ENCODE data around the gene NAV3.

The NAV3 gene

GRCh38 chr12:77980782-77981181 is 150.1 kb downstream of the NAV3 start:
- H3K4me3 ChIP-seq (ENCODE audit: low read length) = no peak overlapping the region
- TF ChIP-seq EZH2phosphoT487 (IDR thresholded peaks at IDR 0.05; ENCODE audit: low read depth) (no peak), CTCF (IDR thresholded peaks at IDR 0.05; ENCODE audit: low read depth, low read length) (no peak)
- H3K79me2 ChIP-seq (ENCODE audit: low read length) = no peaks in the 10 kb centered on the region
- H4K20me1 ChIP-seq (ENCODE audit: insufficient read depth, low read length) = no peaks in the 10 kb centered on the region
- H3K27ac ChIP-seq (ENCODE audit: low read length) = no peak overlapping the region
- no peak overlapping the region for H3K9ac ChIP-seq (ENCODE audit: low read length)
- no peak overlapping the region for H3K4me2 ChIP-seq (ENCODE audit: low read length)
- no peaks in the 10 kb centered on the region for H3K27me3 ChIP-seq (ENCODE audit: low read depth, low read length)
- H3K4me1 ChIP-seq (ENCODE audit: low read length) = no peaks in the 10 kb centered on the region
- no peaks in the 10 kb centered on the region for H3K9me3 ChIP-seq (ENCODE audit: insufficient read depth, low read length)
- no peak overlapping the region for H2AFZ ChIP-seq (ENCODE audit: low read depth, low read length)
- no peaks in the 10 kb centered on the region for H3K36me3 ChIP-seq (replicated peaks; ENCODE audit: low read depth, low read length)

- Histone ChIP-seq H4K20me1 (ENCODE audit: insufficient read depth, low read length) (no peaks in the 10 kb centered on the region), H3K9me3 (ENCODE audit: insufficient read depth, low read length) (no peaks in the 10 kb centered on the region), H3K27me3 (ENCODE audit: low read depth, low read length) (no peaks in the 10 kb centered on the region), H3K27ac (ENCODE audit: low read length) (no peak overlapping the region), H3K9ac (ENCODE audit: low read length) (no peak overlapping the region), H2AFZ (ENCODE audit: low read depth, low read length) (no peak overlapping the region), H3K79me2 (ENCODE audit: low read length) (no peaks in the 10 kb centered on the region), H3K4me3 (ENCODE audit: low read length) (no peak overlapping the region), H3K36me3 (replicated peaks; ENCODE audit: low read depth, low read length) (no peaks in the 10 kb centered on the region), H3K4me2 (ENCODE audit: low read length) (no peak overlapping the region), H3K4me1 (ENCODE audit: low read length) (no peaks in the 10 kb centered on the region)
- TF ChIP-seq CTCF (IDR thresholded peaks at IDR 0.05; ENCODE audit: low read depth, low read length) (no peak), EZH2phosphoT487 (IDR thresholded peaks at IDR 0.05; ENCODE audit: low read depth) (no peak)
These were observed 153.2 kb downstream of the NAV3 start for GRCh38 chr12:77983859-77984258.

DNA sequence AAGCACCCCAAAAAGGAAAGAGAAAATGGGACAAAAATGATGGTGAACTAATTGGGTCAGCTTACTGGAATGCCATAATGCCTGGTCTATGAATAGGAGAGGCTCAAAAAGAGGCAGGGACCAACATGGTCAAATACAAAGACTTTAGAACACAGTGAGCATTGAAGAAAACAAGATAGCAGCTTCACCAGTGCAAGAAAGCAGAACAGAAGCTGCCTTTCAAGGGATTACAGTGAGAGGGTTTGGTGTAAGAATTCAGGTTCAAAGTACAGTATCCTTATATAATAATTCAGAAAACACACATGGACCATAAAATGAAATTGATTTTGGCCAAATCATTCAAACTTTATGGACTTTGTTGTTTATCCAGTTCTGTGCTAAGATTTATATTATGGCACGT is 162.1 kb downstream of the NAV3 start:
- H4K20me1 ChIP-seq (ENCODE audit: insufficient read depth, low read length) = no peaks in the 10 kb centered on the region
- peaks cover 6% of the 10 kb centered on the region for H3K9me3 ChIP-seq (ENCODE audit: insufficient read depth, low read length)
- H2AFZ ChIP-seq (ENCODE audit: low read depth, low read length) = no peak overlapping the region
- H3K4me2 ChIP-seq (ENCODE audit: low read length) = no peak overlapping the region
- peaks cover 4% of the 10 kb centered on the region for H3K36me3 ChIP-seq (replicated peaks; ENCODE audit: low read depth, low read length)
- peaks cover 29% of the 10 kb centered on the region for H3K4me1 ChIP-seq (ENCODE audit: low read length)
- no peak overlapping the region for H3K4me3 ChIP-seq (ENCODE audit: low read length)
- TF ChIP-seq CTCF (IDR thresholded peaks at IDR 0.05; ENCODE audit: low read depth, low read length) (no peak), EZH2phosphoT487 (IDR thresholded peaks at IDR 0.05; ENCODE audit: low read depth) (no peak)
- no peaks in the 10 kb centered on the region for H3K79me2 ChIP-seq (ENCODE audit: low read length)
- H3K27ac ChIP-seq (ENCODE audit: low read length) = no peak overlapping the region
- H3K27me3 ChIP-seq (ENCODE audit: low read depth, low read length) = no peaks in the 10 kb centered on the region
- H3K9ac ChIP-seq (ENCODE audit: low read length) = no peak overlapping the region

- peaks cover 38% of the 10 kb centered on the region for H3K4me1 ChIP-seq (ENCODE audit: low read length)
These were observed 163.0 kb downstream of the NAV3 start for GRCh38 chr12:77993658-77994057.

More at GRCh38 chr12:77993658-77994057, 163.0 kb downstream of the NAV3 start:
- peaks cover 4% of the 10 kb centered on the region for H3K36me3 ChIP-seq (replicated peaks; ENCODE audit: low read depth, low read length)
- H3K9ac ChIP-seq (ENCODE audit: low read length) = no peak overlapping the region
- no peaks in the 10 kb centered on the region for H4K20me1 ChIP-seq (ENCODE audit: insufficient read depth, low read length)
- no peaks in the 10 kb centered on the region for H3K27me3 ChIP-seq (ENCODE audit: low read depth, low read length)
- H3K4me2 ChIP-seq (ENCODE audit: low read length) = no peak overlapping the region
- no peak overlapping the region for H2AFZ ChIP-seq (ENCODE audit: low read depth, low read length)
- TF ChIP-seq CTCF (IDR thresholded peaks at IDR 0.05; ENCODE audit: low read depth, low read length) (no peak), EZH2phosphoT487 (IDR thresholded peaks at IDR 0.05; ENCODE audit: low read depth) (no peak)
- H3K27ac ChIP-seq (ENCODE audit: low read length) = no peak overlapping the region
- no peak overlapping the region for H3K4me3 ChIP-seq (ENCODE audit: low read length)
- peaks cover 6% of the 10 kb centered on the region for H3K9me3 ChIP-seq (ENCODE audit: insufficient read depth, low read length)
- no peaks in the 10 kb centered on the region for H3K79me2 ChIP-seq (ENCODE audit: low read length)

Data from OCI-LY3 (cell line).